Karpas-422 (cell line): ENCODE measurements around the gene WWTR1. TPM values are rescaled to one million over a fixed set of nuclear protein-coding genes. Genes with fewer than 3 reads are reported as not detected.

Source experiments
- DNase-seq: peaks from one replicate; pipeline ENCODE4 v3.0.0-alpha.2; 2015
- H2AFZ ChIP-seq: fragments of 200-600 bp; sonication (generic); 2 replicates; pipeline ENCODE4 v1.6.1; 2014; ENCODE audit warnings: antibody characterized with exemption, low read length, mixed read lengths
- H3K27ac ChIP-seq: fragments of 200-600 bp; sonication (generic); 2 replicates; pipeline ENCODE4 v1.5.1; 2014; ENCODE audit warnings: mild to moderate bottlenecking, low read length, moderate library complexity
- H3K27me3 ChIP-seq: fragments of 200-600 bp; sonication (generic); 2 replicates; pipeline ENCODE4 v1.6.1; 2014; ENCODE audit warnings: low read length, mixed read lengths
- H3K36me3 ChIP-seq: fragments of 200-600 bp; sonication (generic); 2 replicates; pipeline ENCODE4 v1.6.1; 2014; ENCODE audit warnings: low read length, mixed read lengths; ENCODE audit not compliant: insufficient read depth
- H3K4me1 ChIP-seq: fragments of 200-600 bp; sonication (generic); 2 replicates; pipeline ENCODE4 v1.6.1; 2014; ENCODE audit warnings: mild to moderate bottlenecking, low read length, mixed read lengths
- H3K4me2 ChIP-seq: fragments of 200-600 bp; sonication (generic); 2 replicates; pipeline ENCODE4 v1.6.1; 2014; ENCODE audit warnings: low read length, low read depth, mild to moderate bottlenecking; ENCODE audit not compliant: poor library complexity, severe bottlenecking
- H3K4me3 ChIP-seq: fragments of 200-600 bp; sonication (generic); 2 replicates; pipeline ENCODE4 v1.5.1; 2014; ENCODE audit warnings: mild to moderate bottlenecking, antibody characterized with exemption, low read length, mixed read lengths
- H3K79me2 ChIP-seq: fragments of 200-600 bp; sonication (generic); 2 replicates; pipeline ENCODE4 v1.6.1; 2014; ENCODE audit warnings: mild to moderate bottlenecking, low read length, mixed read lengths
- H3K9ac ChIP-seq: fragments of 200-600 bp; sonication (generic); 2 replicates; pipeline ENCODE4 v1.6.0; 2014; ENCODE audit warnings: low read length
- H3K9me2 ChIP-seq: fragments of 200-600 bp; sonication (generic), shearing (Covaris generic); replicated peaks from 2 replicates; pipeline ENCODE4 v1.6.0; 2014; ENCODE audit warnings: mild to moderate bottlenecking, low read length, moderate library complexity; ENCODE audit not compliant: insufficient read depth
- H3K9me3 ChIP-seq: fragments of 300-700, 200-600 bp; sonication (generic); 2 replicates; pipeline ENCODE4 v1.6.1; 2014; ENCODE audit warnings: low read length, mixed read lengths
- H4K20me1 ChIP-seq: fragments of 200-600 bp; sonication (generic); 2 replicates; pipeline ENCODE4 v1.6.1; 2014; ENCODE audit warnings: mild to moderate bottlenecking, antibody characterized with exemption, low read length, low read depth; ENCODE audit not compliant: insufficient read depth
- total RNA-seq: library from RNA; depleted of rRNA; stranded (reverse); fragments of >200 nt; shearing (Covaris generic); gene quantifications from 2 replicates; pipeline ENCODE4 v1.2.3, GENCODE V29; 2014; ENCODE audit warnings: low replicate concordance

WWTR1 gene
- total RNA-seq, 1 experiment from 2014 or later = 0.11 TPM

DNA sequence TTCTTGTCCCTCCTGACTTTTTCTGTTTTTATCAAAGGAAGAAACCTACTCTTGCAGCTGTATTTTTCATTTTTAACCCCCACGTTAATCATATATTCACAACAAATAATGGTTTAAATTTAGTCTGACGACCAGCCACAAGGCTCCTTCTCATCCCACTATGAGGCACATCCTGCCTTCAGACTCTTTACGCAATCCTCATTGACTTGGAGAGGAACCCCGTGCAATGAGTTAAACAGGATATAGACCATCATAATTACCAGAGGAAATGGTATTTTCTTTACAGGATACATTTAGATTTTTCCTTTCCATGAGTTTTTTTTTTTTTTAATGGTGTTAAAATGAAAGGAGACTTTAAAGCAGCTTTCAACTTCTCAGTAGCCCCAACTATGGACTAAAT, 68.5 kb downstream of the WWTR1 start:
- Histone ChIP-seq H2AFZ (no peak overlapping the region), H3K4me1 (no peaks in the 10 kb centered on the region), H3K4me2 (no peak overlapping the region), H4K20me1 (no peaks in the 10 kb centered on the region), H3K36me3 (no peaks in the 10 kb centered on the region), H3K27me3 (no peaks in the 10 kb centered on the region), H3K4me3 (no peak overlapping the region), H3K27ac (no peak overlapping the region), H3K9me2 (no peaks in the 10 kb centered on the region), H3K9me3 (no peaks in the 10 kb centered on the region), H3K79me2 (no peaks in the 10 kb centered on the region), H3K9ac (no peak overlapping the region)
- DNase-seq = no peak

DNA sequence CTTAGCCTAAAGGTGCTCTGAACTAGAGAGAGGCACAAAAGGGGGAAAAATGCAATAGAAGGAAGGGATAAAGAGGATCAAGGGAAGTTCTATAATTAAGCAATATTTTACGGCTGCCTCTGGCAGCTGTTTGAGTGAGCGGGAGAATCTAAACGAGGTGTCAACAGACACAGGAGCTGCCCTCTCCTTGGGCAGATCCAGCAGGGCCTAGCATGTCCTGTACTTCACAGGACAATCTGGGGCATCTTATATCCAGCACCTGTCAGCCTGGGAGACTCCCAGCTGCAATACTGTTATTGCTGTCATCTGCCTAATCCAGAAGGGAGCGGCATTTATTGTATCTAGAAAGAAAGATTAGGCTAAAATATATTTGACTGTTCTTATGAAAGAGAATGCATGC, 68.9 kb downstream of the WWTR1 start:
- H3K4me1 ChIP-seq = no peaks in the 10 kb centered on the region

DNA sequence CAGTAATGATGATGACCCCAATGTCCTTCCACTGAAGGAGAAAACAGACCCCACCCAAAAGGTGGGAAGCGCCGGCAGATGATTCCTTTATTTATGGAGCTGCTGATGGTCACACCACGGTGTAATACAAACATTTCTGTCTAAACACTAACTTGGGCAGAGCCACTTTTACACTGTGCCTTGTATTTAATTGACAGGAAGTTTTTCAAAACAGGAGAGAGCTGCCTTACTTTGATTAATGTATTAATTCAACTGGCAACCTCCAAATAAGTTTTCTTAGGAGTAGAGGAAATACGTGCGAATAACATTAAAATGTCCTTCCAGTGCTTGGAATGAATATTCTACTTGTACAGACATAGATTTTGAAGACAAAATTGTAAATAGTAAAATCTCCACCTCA, 70.4 kb downstream of the WWTR1 start:
- Histone ChIP-seq H3K9me2 (no peaks in the 10 kb centered on the region), H3K4me1 (no peaks in the 10 kb centered on the region), H3K4me3 (no peak overlapping the region), H4K20me1 (no peaks in the 10 kb centered on the region), H3K36me3 (no peaks in the 10 kb centered on the region), H3K9ac (no peak overlapping the region), H3K79me2 (no peaks in the 10 kb centered on the region), H3K9me3 (no peaks in the 10 kb centered on the region), H3K27ac (no peak overlapping the region), H3K27me3 (no peaks in the 10 kb centered on the region), H2AFZ (no peak overlapping the region), H3K4me2 (no peak overlapping the region)
- no peak for DNase-seq

More for the DNA sequence above, 68.9 kb downstream of the WWTR1 start:
- H3K9me3 ChIP-seq = no peaks in the 10 kb centered on the region
- no peak for DNase-seq
- H3K4me2 ChIP-seq = no peak overlapping the region
- H3K27ac ChIP-seq = no peak overlapping the region
- no peaks in the 10 kb centered on the region for H3K27me3 ChIP-seq
- no peak overlapping the region for H2AFZ ChIP-seq
- no peak overlapping the region for H3K4me3 ChIP-seq
- no peaks in the 10 kb centered on the region for H3K9me2 ChIP-seq
- H3K9ac ChIP-seq = no peak overlapping the region
- no peaks in the 10 kb centered on the region for H4K20me1 ChIP-seq
- H3K79me2 ChIP-seq = no peaks in the 10 kb centered on the region
- no peaks in the 10 kb centered on the region for H3K36me3 ChIP-seq

DNA sequence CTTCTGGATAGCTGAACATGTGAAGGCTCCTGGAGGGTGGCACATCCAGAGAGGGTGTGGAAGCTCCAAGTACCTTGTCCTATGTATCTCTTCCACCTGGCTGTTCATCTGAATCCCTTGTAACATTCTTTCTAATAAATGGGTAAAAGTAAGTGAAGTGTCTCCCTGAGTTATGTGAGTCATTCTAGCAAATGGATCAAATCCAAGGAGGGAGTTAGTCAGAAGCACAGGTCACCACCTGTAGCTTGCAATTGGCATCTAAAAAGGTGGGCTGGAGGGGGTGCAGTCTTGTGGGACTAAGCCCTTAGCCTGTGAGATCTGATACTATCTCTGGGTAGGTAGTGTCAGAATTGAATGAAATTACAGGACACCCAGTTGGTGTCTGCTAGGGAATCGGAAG, 71.0 kb downstream of the WWTR1 start:
- H4K20me1 ChIP-seq = no peaks in the 10 kb centered on the region
- H3K27ac ChIP-seq = no peak overlapping the region
- H3K4me1 ChIP-seq = no peaks in the 10 kb centered on the region
- no peaks in the 10 kb centered on the region for H3K9me2 ChIP-seq
- H3K36me3 ChIP-seq = no peaks in the 10 kb centered on the region
- no peak overlapping the region for H2AFZ ChIP-seq
- no peak overlapping the region for H3K4me3 ChIP-seq
- no peak overlapping the region for H3K4me2 ChIP-seq
- no peak for DNase-seq
- H3K27me3 ChIP-seq = no peaks in the 10 kb centered on the region
- no peaks in the 10 kb centered on the region for H3K79me2 ChIP-seq
- no peaks in the 10 kb centered on the region for H3K9me3 ChIP-seq
- H3K9ac ChIP-seq = no peak overlapping the region

DNA sequence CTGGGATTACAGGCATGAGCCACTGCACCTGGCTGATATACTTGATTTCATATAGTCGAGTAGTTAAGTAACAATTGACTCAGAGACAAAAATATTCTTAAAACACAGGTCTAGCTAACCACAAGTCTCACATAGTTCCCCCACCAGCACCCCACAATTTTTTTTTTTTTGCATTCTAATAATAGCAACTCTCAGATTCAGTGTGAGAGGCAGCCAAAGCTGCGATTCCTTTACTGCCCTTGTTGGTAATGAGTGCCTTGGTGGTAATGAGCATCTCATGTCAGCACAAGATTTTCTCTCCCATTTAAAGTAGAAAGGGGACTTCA, 72.5 kb downstream of the WWTR1 start:
- Histone ChIP-seq H3K4me2 (no peak overlapping the region), H2AFZ (no peak overlapping the region), H4K20me1 (no peaks in the 10 kb centered on the region), H3K4me3 (no peak overlapping the region), H3K27me3 (no peaks in the 10 kb centered on the region), H3K27ac (no peak overlapping the region), H3K9me2 (no peaks in the 10 kb centered on the region), H3K36me3 (no peaks in the 10 kb centered on the region), H3K4me1 (no peaks in the 10 kb centered on the region), H3K79me2 (no peaks in the 10 kb centered on the region), H3K9me3 (no peaks in the 10 kb centered on the region), H3K9ac (no peak overlapping the region)
- no peak for DNase-seq

DNA sequence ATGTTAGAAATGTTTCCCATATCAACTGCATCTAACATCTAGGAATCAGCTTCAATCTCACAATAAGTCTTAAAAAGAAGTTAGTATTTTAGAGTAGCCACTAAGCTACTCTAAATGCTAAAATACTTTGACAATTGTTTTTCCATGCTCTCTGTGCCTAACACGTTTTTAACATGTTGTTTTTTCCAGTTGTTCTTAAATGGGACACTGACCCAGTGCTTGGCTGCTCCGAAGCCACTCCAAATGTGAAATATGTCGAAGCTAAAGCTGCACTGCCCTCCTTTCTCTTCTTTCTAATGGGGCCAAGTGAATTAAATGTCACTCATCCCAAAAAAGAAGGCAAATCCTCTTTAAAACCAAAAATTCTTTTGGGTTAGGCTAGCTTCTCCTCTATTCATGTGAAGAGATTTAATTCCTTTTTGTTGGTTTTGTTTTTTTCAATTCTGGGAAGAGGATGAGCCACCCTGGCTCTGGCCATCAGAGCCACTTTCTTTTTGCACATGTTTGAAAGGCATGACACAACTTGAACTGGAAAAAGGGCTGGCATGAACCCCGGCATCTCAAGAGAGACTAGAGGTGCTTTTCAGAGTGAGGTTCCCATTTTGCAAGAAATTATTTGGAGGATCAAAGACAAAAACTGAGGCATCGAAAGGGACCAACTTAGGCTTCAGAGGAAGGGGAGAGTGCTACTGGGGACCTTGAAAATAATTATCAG, 73.7 kb downstream of the WWTR1 start:
- H3K9me2 ChIP-seq = no peaks in the 10 kb centered on the region
- H3K4me3 ChIP-seq = no peak overlapping the region
- H2AFZ ChIP-seq = no peak overlapping the region
- no peaks in the 10 kb centered on the region for H3K79me2 ChIP-seq
- no peaks in the 10 kb centered on the region for H3K9me3 ChIP-seq
- no peak overlapping the region for H3K9ac ChIP-seq
- no peaks in the 10 kb centered on the region for H3K36me3 ChIP-seq
- H3K4me2 ChIP-seq = no peak overlapping the region
- no peaks in the 10 kb centered on the region for H4K20me1 ChIP-seq
- H3K4me1 ChIP-seq = no peaks in the 10 kb centered on the region
- no peak overlapping the region for H3K27ac ChIP-seq
- DNase-seq = no peak
- no peaks in the 10 kb centered on the region for H3K27me3 ChIP-seq

DNA sequence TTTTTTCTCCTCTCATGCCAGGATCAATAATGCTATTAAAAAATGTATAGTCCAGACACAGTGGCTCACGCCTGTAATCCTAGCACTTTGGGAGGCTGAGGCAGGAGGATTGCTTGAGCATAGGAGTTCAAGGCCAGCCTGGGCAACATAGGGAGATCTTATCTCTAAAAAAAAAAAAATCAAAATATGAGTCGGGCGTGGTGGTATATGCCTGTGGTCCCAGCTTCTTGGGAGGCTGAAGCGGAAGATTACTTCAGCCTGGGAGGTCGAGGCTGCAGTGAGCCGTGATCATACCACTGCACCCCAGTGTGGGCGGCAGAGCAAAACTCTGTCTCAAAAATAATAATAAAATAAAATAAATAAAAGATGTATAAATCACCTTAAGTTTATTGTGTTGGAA, 75.4 kb downstream of the WWTR1 start:
- DNase-seq = no peak
- H3K9me2 ChIP-seq = no peaks in the 10 kb centered on the region
- no peaks in the 10 kb centered on the region for H3K4me1 ChIP-seq
- no peak overlapping the region for H2AFZ ChIP-seq
- no peaks in the 10 kb centered on the region for H3K79me2 ChIP-seq
- H3K36me3 ChIP-seq = no peaks in the 10 kb centered on the region
- H3K9ac ChIP-seq = no peak overlapping the region
- H4K20me1 ChIP-seq = no peaks in the 10 kb centered on the region
- no peak overlapping the region for H3K4me3 ChIP-seq
- H3K27ac ChIP-seq = no peak overlapping the region
- H3K4me2 ChIP-seq = no peak overlapping the region
- H3K27me3 ChIP-seq = no peaks in the 10 kb centered on the region
- no peaks in the 10 kb centered on the region for H3K9me3 ChIP-seq

DNA sequence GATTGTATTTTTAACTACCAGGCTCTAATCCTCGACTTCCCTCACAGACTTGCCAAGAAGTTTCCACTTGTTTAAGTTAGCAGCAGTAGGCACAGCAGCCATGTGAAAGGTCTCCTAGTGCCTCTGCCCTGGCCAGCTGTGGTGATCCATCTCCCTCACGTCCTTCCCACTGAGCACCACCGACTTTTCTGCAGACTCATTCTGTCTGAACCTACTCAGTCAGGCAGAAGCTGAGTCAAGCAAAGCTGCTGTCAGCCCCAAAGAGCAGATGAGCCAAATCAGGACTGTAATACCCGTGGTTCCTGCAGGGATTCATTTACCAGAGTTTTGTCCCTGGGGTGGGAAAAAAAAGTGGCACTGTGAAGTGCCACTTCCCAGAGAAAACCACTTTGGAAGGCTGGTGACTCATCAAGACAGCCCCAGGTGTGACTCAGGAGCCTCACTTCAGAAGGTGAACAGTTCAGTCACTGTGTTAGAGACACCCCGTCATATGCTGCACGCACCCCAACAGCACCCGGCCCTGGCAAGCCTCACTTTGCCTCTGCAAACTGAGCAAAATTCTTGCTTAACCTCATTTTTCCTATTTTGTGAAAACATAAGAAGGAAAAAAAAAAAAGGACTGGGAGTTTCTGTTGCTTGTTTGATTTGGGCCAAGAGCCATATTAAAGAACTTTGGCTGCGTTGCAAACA, 76.0 kb downstream of the WWTR1 start:
- H3K9me2 ChIP-seq = no peaks in the 10 kb centered on the region
- no peaks in the 10 kb centered on the region for H3K79me2 ChIP-seq
- no peaks in the 10 kb centered on the region for H3K36me3 ChIP-seq
- H3K9me3 ChIP-seq = no peaks in the 10 kb centered on the region
- H3K4me2 ChIP-seq = no peak overlapping the region
- no peak overlapping the region for H3K27ac ChIP-seq
- H3K4me1 ChIP-seq = no peaks in the 10 kb centered on the region
- no peaks in the 10 kb centered on the region for H3K27me3 ChIP-seq
- H4K20me1 ChIP-seq = no peaks in the 10 kb centered on the region
- no peak overlapping the region for H2AFZ ChIP-seq
- no peak for DNase-seq
- no peak overlapping the region for H3K9ac ChIP-seq
- no peak overlapping the region for H3K4me3 ChIP-seq
